ENCODE results near the gene CADPS2.

CADPS2 gene

GRCh38 chr7:122675011-122675410 is 211.2 kb downstream of the CADPS2 start:
- TF ChIP-seq CTCF (IDR thresholded peaks at IDR 0.05; ENCODE audit: low read depth, low read length): no peak

DNA sequence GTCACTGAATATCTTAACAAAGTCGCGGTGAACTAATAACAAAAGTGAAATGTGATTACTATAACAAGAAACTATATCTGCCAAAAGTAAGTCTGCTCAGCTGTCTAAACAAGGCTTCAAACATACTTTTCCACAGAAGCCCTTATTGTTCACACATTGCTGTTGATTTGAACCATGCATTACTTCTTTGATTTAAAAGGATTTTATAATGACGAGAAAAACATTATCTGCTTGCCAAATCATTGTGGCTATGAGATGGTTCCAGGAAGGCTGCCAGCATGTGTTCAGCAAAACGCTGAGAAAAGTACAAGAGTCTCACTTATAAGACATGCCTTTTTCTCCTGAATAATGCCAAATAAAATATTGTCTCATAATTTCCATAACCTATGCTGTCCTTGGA is 211.8 kb downstream of the CADPS2 start:
- peak; percentile 62 to 84 for DNase-seq (ENCODE audit: low read depth in 2 of 2)
- peak overlapping the region in 1 of 2 donors; percentile 21 for H3K4me3 ChIP-seq (replicated peaks in 1 of 2; ENCODE audit: low read depth in 2 of 2, low read length in 2 of 2)
- no peak for TF ChIP-seq CTCF (IDR thresholded peaks at IDR 0.05; ENCODE audit: low read depth, low read length)

More at GRCh38 chr7:122675011-122675410, 211.2 kb downstream of the CADPS2 start:
- H3K4me3 ChIP-seq (replicated peaks in 1 of 2; ENCODE audit: low read depth in 2 of 2, low read length in 2 of 2): peak overlapping the region in 1 of 2 donors; percentile 21
- DNase-seq (ENCODE audit: low read depth in 2 of 2): peak; percentile 4 to 65

DNA sequence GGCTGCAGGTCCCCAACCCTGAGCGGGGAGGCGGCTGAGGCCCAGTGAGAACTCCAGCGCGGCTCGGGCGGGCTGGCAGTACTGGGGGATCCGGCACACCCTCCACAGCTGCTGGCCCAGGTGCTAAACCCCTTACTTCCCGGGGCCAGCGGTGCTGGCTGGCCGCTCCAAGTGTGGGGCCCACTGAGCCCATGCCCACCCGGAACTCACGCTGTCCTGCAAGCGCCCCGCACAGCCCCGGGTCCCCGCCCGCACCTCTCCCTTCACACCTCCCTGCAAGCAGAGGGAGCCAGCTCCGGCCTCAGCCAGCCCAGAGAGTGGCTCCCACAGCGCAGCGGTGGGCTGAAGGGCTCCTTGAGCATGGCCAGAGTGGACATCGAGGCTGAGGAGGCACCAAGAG is 212.3 kb downstream of the CADPS2 start:
- TF ChIP-seq CTCF (IDR thresholded peaks at IDR 0.05; ENCODE audit: low read depth, low read length): no peak
- DNase-seq (ENCODE audit: low read depth in 2 of 2): no peak
- peak overlapping the region in 1 of 2 donors; percentile 21 for H3K4me3 ChIP-seq (replicated peaks in 1 of 2; ENCODE audit: low read depth in 2 of 2, low read length in 2 of 2)

DNA sequence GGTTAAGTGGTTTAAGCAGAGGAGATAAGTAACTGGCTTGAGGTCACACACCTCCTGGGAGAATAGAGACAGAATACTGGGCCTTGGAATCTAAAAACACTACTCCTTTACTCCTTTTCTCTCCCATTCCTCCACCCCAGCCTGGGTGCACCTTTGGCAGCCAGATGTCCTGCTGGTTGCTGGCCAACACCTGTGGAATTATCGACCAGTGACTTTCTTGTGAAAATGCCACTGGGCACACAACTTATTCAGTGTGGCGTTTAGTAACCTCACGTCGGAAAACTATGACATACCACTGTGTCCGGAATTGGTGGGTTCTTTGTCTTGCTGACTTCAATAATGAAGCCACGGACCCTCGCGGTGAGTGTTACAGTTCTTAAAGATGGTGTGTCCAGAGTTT is 213.7 kb downstream of the CADPS2 start:
- DNase-seq (ENCODE audit: low read depth in 2 of 2): no peak
- no peak for TF ChIP-seq CTCF (IDR thresholded peaks at IDR 0.05; ENCODE audit: low read depth, low read length)
- H3K4me3 ChIP-seq (replicated peaks in 1 of 2; ENCODE audit: low read depth in 2 of 2, low read length in 2 of 2): no peak overlapping the region

GRCh38 chr7:122663733-122664132 is 222.5 kb downstream of the CADPS2 start:
- TF ChIP-seq CTCF (IDR thresholded peaks at IDR 0.05; ENCODE audit: low read depth, low read length): no peak
- no peak overlapping the region for H3K4me3 ChIP-seq (replicated peaks in 1 of 2; ENCODE audit: low read depth in 2 of 2, low read length in 2 of 2)
- DNase-seq (ENCODE audit: low read depth in 2 of 2): no peak

GRCh38 chr7:122658856-122659255 is 227.4 kb downstream of the CADPS2 start:
- no peak for TF ChIP-seq CTCF (IDR thresholded peaks at IDR 0.05; ENCODE audit: low read depth, low read length)
- H3K4me3 ChIP-seq (replicated peaks in 1 of 2; ENCODE audit: low read depth in 2 of 2, low read length in 2 of 2): no peak overlapping the region
- no peak for DNase-seq (ENCODE audit: low read depth in 2 of 2)

- no peak for TF ChIP-seq CTCF (IDR thresholded peaks at IDR 0.05; ENCODE audit: low read depth, low read length)
- no peak for DNase-seq (ENCODE audit: low read depth in 2 of 2)
- no peak overlapping the region for H3K4me3 ChIP-seq (replicated peaks in 1 of 2; ENCODE audit: low read depth in 2 of 2, low read length in 2 of 2)
Measured at GRCh38 chr7:122653685-122654084, 232.6 kb downstream of the CADPS2 start.
